ENCODE measurements around the gene PLCB2.

PLCB2 gene

GRCh38 chr15:40323953-40324937 is 16.5 kb upstream of the PLCB2 start:
- DNase-seq (ENCODE audit: low read depth in 2 of 2), result no peak

GRCh38 chr15:40323239-40323952 is 15.7 kb upstream of the PLCB2 start, which contains the start of gene INAFM2:
INAFM2 (plus strand) TSS chr15:40323692; CDS start chr15:40324056, 364 bp downstream.
- DNase-seq (ENCODE audit: low read depth in 2 of 2), result peak; percentile 85 to 88

- DNase-seq (ENCODE audit: low read depth in 2 of 2), result no peak
Observed at GRCh38 chr15:40322531-40323238, 14.9 kb upstream of the PLCB2 start.

GRCh38 chr15:40320931-40321371 is 13.2 kb upstream of the PLCB2 start:
- DNase-seq (ENCODE audit: low read depth in 2 of 2), result no peak

GRCh38 chr15:40320409-40320808 is 12.7 kb upstream of the PLCB2 start:
- no peak for DNase-seq (ENCODE audit: low read depth in 2 of 2)

- DNase-seq (ENCODE audit: low read depth in 2 of 2), result no peak
Observed at GRCh38 chr15:40317580-40317979, 9.8 kb upstream of the PLCB2 start.

GRCh38 chr15:40316931-40317330 is 9.2 kb upstream of the PLCB2 start:
- no peak for DNase-seq (ENCODE audit: low read depth in 2 of 2)

GRCh38 chr15:40314723-40315276 is 7.1 kb upstream of the PLCB2 start:
- DNase-seq (ENCODE audit: low read depth in 2 of 2), result no peak

- no peak for DNase-seq (ENCODE audit: low read depth in 2 of 2)
Observed at GRCh38 chr15:40313531-40314398, 6.0 kb upstream of the PLCB2 start.

GRCh38 chr15:40312370-40313158 is 4.8 kb upstream of the PLCB2 start:
- DNase-seq (ENCODE audit: low read depth in 2 of 2), result no peak

- DNase-seq (ENCODE audit: low read depth in 2 of 2), result no peak
Observed at GRCh38 chr15:40310993-40311392, 3.3 kb upstream of the PLCB2 start.

GRCh38 chr15:40310001-40310959 is 2.5 kb upstream of the PLCB2 start:
- DNase-seq (ENCODE audit: low read depth in 2 of 2), result no peak

GRCh38 chr15:40309344-40309862 is 1.7 kb upstream of the PLCB2 start:
- DNase-seq (ENCODE audit: low read depth in 2 of 2), result no peak

GRCh38 chr15:40306908-40307307 is 827 bp downstream of the PLCB2 start:
- no peak for DNase-seq (ENCODE audit: low read depth in 2 of 2)

GRCh38 chr15:40306371-40306770 is 1.4 kb downstream of the PLCB2 start:
- no peak for DNase-seq (ENCODE audit: low read depth in 2 of 2)

- no peak for DNase-seq (ENCODE audit: low read depth in 2 of 2)
Observed at GRCh38 chr15:40305281-40305680, 2.5 kb downstream of the PLCB2 start.

GRCh38 chr15:40303576-40303975 is 4.2 kb downstream of the PLCB2 start:
- no peak for DNase-seq (ENCODE audit: low read depth in 2 of 2)

- no peak for DNase-seq (ENCODE audit: low read depth in 2 of 2)
Observed at GRCh38 chr15:40302981-40303380, 4.8 kb downstream of the PLCB2 start.

All from stimulated activated CD8-positive, alpha-beta memory T cell treated with anti-CD3 and anti-CD28 coated beads, Interleukin-7, amount 100 ng/mL, for 1 hour (primary cell).